ENCODE data around the gene CISH.

GRCh38 chr3:50658831-50659230 lies 47.3 kb upstream of the CISH start:
- TF ChIP-seq CTCF (IDR thresholded peaks at IDR 0.05; ENCODE audit: borderline replicate concordance, extremely low read depth, low read length, poor library complexity, severe bottlenecking): no peak
- no peak for TF ChIP-seq EZH2 (IDR thresholded peaks at IDR 0.05; ENCODE audit: borderline replicate concordance, low read depth, low read length, severe bottlenecking)
